HepG2 (cell line): ENCODE measurements around the gene CSRNP3. TPM values are rescaled to one million over a fixed set of nuclear protein-coding genes. Genes with fewer than 3 reads are reported as not detected.

ENCODE experiments used
- ATAC-seq: fragments of 200-7000 bp; cut with Tn5 transposase; 3 replicates; pipeline ENCODE4 v1.9.1; 2020; ENCODE audit warnings: mild to moderate bottlenecking, moderate library complexity
- BruUV-seq: library from RNA; stranded (reverse); fragments of 400-500 nt; replicated peaks from 2 replicates; lab custom pipeline; 2021; lab: Mats Ljungman, UMichigan
- CTCF ChIA-PET: fragments of 300-600 bp; formaldehyde crosslinking; extraction: SDS; loops from one replicate; lab custom pipeline; 2021; ENCODE audit warnings: low total read pairs, inconsistent platforms, low intra/inter-chr PET ratio; lab: Yijun Ruan, JAX
- POLR2A ChIA-PET: fragments of 350-600 bp; sonication (Branson Sonifier 250); formaldehyde crosslinking; loops from one replicate; lab custom pipeline; 2020; ENCODE audit warnings: antibody characterized with exemption, inconsistent platforms; lab: Yijun Ruan, JAX
- DNase-seq: peaks from one replicate; pipeline ENCODE4 v3.0.0-alpha.2; 2015; ENCODE audit warnings: low spot score
- FAIRE-seq: peaks from 3 replicates; lab custom pipeline; 2011; peaks lifted over from hg19 to GRCh38; lab: Jason Lieb, UNC
- H2AFZ ChIP-seq: one replicate; pipeline ENCODE4 v1.6.1; 2011; ENCODE audit warnings: low read length, inconsistent platforms
- H3K27ac ChIP-seq: fragments of 300-600 bp; 3 replicates; pipeline ENCODE4 v1.8.0; 2011; ENCODE audit warnings: mixed run types, mild to moderate bottlenecking, mixed read lengths, low read length, inconsistent platforms; ENCODE audit not compliant: insufficient read depth; ENCODE audit errors: extremely low read length
- H3K27me3 ChIP-seq, 2 experiments: fragments of 200-600 bp in 1 of 2; 2 replicates in 1 of 2; 3 replicates in 1 of 2; pipeline versions ENCODE4 v1.6.0 to v1.8.0; 2011; ENCODE audit warnings: low read length in 2 of 2, mild to moderate bottlenecking in 2 of 2, moderate library complexity in 2 of 2, inconsistent platforms in 1 of 2; ENCODE audit not compliant: insufficient read depth in 2 of 2, control insufficient read depth in 1 of 2
- H3K36me3 ChIP-seq, 2 experiments: fragments of 200-600 bp in 1 of 2; replicated peaks in 1 of 2; 2 replicates in 1 of 2; 3 replicates in 1 of 2; pipeline versions ENCODE4 v1.5.1 to v1.8.0; 2011; ENCODE audit warnings: low read length in 2 of 2, inconsistent platforms in 1 of 2; ENCODE audit not compliant: insufficient read depth in 2 of 2, control insufficient read depth in 1 of 2
- H3K4me1 ChIP-seq: 2 replicates; pipeline ENCODE4 v1.5.1; 2012; ENCODE audit warnings: low read length, inconsistent platforms; ENCODE audit not compliant: insufficient read depth
- H3K4me2 ChIP-seq: 2 replicates; pipeline ENCODE4 v1.6.0; 2011; ENCODE audit warnings: low read depth, low read length, inconsistent platforms
- H3K4me3 ChIP-seq, 3 experiments: fragments of 200-600 bp in 1 of 3; sonication (generic), shearing (Covaris generic) in 1 of 3; replicated peaks in 1 of 3; 2 replicates each; pipeline ENCODE4 v1.5.1; 2011 to 2016; ENCODE audit warnings: low read length in 3 of 3, inconsistent platforms in 2 of 3, low read depth in 2 of 3, mild to moderate bottlenecking in 2 of 3, control low read depth in 1 of 3, mixed read lengths in 1 of 3; ENCODE audit not compliant: insufficient read depth in 1 of 3
- H3K79me2 ChIP-seq: one replicate; pipeline ENCODE4 v1.6.1; 2011; ENCODE audit warnings: low read length, inconsistent platforms; ENCODE audit not compliant: insufficient read depth
- H3K9ac ChIP-seq: 2 replicates; pipeline ENCODE4 v1.6.0; 2011; ENCODE audit warnings: mild to moderate bottlenecking, low read depth, low read length, inconsistent platforms; ENCODE audit not compliant: insufficient read depth
- H3K9me3 ChIP-seq: 2 replicates; pipeline ENCODE4 v1.5.1; 2012; ENCODE audit warnings: mild to moderate bottlenecking, low read length
- H4K20me1 ChIP-seq: 2 replicates; pipeline ENCODE4 v1.6.0; 2011; ENCODE audit warnings: inconsistent platforms, mild to moderate bottlenecking, low read length, moderate library complexity; ENCODE audit not compliant: insufficient read depth
- ADNP ChIP-seq: sonication (generic); formaldehyde crosslinking; IDR thresholded peaks from 2 replicates; pipeline ENCODE4 v1.4.0; 2020; ENCODE audit warnings: missing genetic modification reagents
- ARNTL ChIP-seq: sonication (generic); formaldehyde crosslinking; IDR thresholded peaks from 2 replicates; pipeline ENCODE4 v1.4.0; 2020; ENCODE audit warnings: mild to moderate bottlenecking, missing genetic modification reagents
- CBX5 ChIP-seq: sonication (generic); formaldehyde crosslinking; IDR thresholded peaks from 2 replicates; pipeline ENCODE4 v1.4.0; 2020; ENCODE audit warnings: missing genetic modification reagents, borderline replicate concordance
- ELF1 ChIP-seq: sonication (generic); formaldehyde crosslinking; IDR thresholded peaks from 2 replicates; pipeline ENCODE4 v1.4.0; 2020; ENCODE audit warnings: missing genetic modification reagents
- KDM2A ChIP-seq: sonication (generic); formaldehyde crosslinking; IDR thresholded peaks from 2 replicates; pipeline ENCODE4 v1.4.0; 2020; ENCODE audit warnings: low read depth, missing genetic modification reagents, borderline replicate concordance
- RFX1 ChIP-seq: fragments of 450-650 bp; IDR thresholded peaks from 2 replicates; pipeline ENCODE4 v1.6.1; 2017
- SAFB2 ChIP-seq: sonication (generic); formaldehyde crosslinking; IDR thresholded peaks from 2 replicates; pipeline ENCODE4 v1.5.1; 2020; ENCODE audit warnings: missing genetic modification reagents, low read depth, mild to moderate bottlenecking, borderline replicate concordance
- SALL1 ChIP-seq: sonication (generic); formaldehyde crosslinking; IDR thresholded peaks from 2 replicates; pipeline ENCODE4 v1.8.0; 2022; ENCODE audit warnings: mild to moderate bottlenecking, missing genetic modification reagents
- SRSF4 ChIP-seq: fragments of 200-400 bp; formaldehyde crosslinking; IDR thresholded peaks from one replicate; pipeline ENCODE4 v1.6.1; 2018; ENCODE audit warnings: mild to moderate bottlenecking, low read depth, low read length, moderate library complexity; ENCODE audit not compliant: poor library complexity, severe bottlenecking
- ZNF136 ChIP-seq: sonication (generic); formaldehyde crosslinking; IDR thresholded peaks from 2 replicates; pipeline ENCODE4 v1.8.1; 2022; ENCODE audit warnings: low read depth, mild to moderate bottlenecking, moderate library complexity, missing genetic modification reagents
- ZNF263 ChIP-seq: sonication (generic); formaldehyde crosslinking; IDR thresholded peaks from 2 replicates; pipeline ENCODE4 v1.4.0; 2020; ENCODE audit warnings: missing genetic modification reagents
- ZNF335 ChIP-seq: sonication (generic); formaldehyde crosslinking; IDR thresholded peaks from 2 replicates; pipeline ENCODE4 v1.4.0; 2020; ENCODE audit warnings: missing genetic modification reagents
- ZNF484 ChIP-seq: sonication (generic); formaldehyde crosslinking; IDR thresholded peaks from 2 replicates; pipeline ENCODE4 v1.5.1; 2020; ENCODE audit warnings: mild to moderate bottlenecking, low read depth, missing genetic modification reagents, borderline replicate concordance
- ZNF510 ChIP-seq: sonication (generic); formaldehyde crosslinking; IDR thresholded peaks from 2 replicates; pipeline ENCODE4 v1.4.0; 2020; ENCODE audit warnings: low read depth, mild to moderate bottlenecking, missing genetic modification reagents
- WGBS: methylation state at CpG from one replicate; pipeline ENCODE4 v1.1.6; 2017; ENCODE audit warnings: low lambda C conversion rate; 5-methylcytosine and 5-hydroxymethylcytosine counted together
- in situ Hi-C: cut with HindIII; loops from 2 replicates; pipeline ENCODE4 v1.10.0; 2017; ENCODE audit warnings: low pct_unique_long_range_greater_than_20kb; ENCODE audit not compliant: extremely low pct_ligation_motif_present
- intact Hi-C: fragments of 100-400 bp; cut with micrococcal nuclease; formaldehyde crosslinking; loops from one replicate; pipeline ENCODE4 v1.10.0; 2022; ENCODE audit not compliant: unreplicated experiment
- polyA plus RNA-seq, 8 experiments: library from polyadenylated mRNA; depleted of rRNA in 3 of 8; stranded (reverse) in 7 of 8; unstranded in 1 of 8; fragments of >200 nt; fragmentation: Illumina TruSeq in 4 of 8; extraction: Trizol in 4 of 8; gene quantifications; 2 replicates each; pipeline versions ENCODE4 v1.2.1 to v1.2.3, GENCODE V29; 2011 to 2016; ENCODE audit warnings: low read depth in 4 of 8, missing spikeins in 1 of 8, mixed read lengths in 1 of 8; ENCODE audit not compliant: insufficient read depth in 1 of 8
- total RNA-seq, 5 experiments: library from RNA; depleted of rRNA; stranded (reverse); fragments of >200 nt; fragmentation: Illumina TruSeq; extraction: Trizol; gene quantifications; 2 replicates each; pipeline ENCODE4 v1.2.3, GENCODE V29; 2016; ENCODE audit warnings: low read depth in 1 of 5
- TF ChIP-seq, protein P1 (sequence below): sonication (generic); formaldehyde crosslinking; IDR thresholded peaks from 2 replicates; pipeline ENCODE4 v1.4.0; 2020; ENCODE audit warnings: missing genetic modification reagents

CSRNP3 gene
- total and polyA plus RNA-seq, 2 of the 13 experiments (the other 11 are each of a cell fraction or from before 2014, with no cell fraction given) = not detected

DNA sequence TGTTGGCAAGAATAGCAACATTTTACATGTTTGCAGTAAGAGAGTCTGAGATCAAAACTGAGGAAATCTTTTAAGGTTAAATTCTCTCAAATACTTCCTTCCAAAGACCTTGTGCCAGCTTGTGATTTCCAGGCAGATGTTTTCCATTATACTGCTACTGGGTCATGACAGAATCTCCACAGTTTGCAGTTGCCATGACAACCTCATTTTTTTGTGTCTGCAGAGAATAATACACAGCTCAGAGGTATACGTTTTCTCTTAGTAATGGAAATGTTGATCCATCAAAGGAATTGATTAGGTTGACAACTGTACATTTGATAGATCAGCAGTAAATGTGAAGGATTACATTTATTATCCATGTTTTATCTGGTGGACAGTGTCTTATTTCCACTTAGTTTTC lies 29.1 kb upstream of the CSRNP3 start (continued):
- TF ChIP-seq ADNP = no peak
- TF ChIP-seq RFX1 = peak; percentile 45; the same call in 1 of the 2 replicates
- no peak for TF ChIP-seq ZNF263
- no peak for TF ChIP-seq ARNTL (CRISPR knock-in tag)
- no peak for TF ChIP-seq CBX5 (CRISPR knock-in tag)
- no peak for TF ChIP-seq ELF1
- TF ChIP-seq, all 625 proteins: peak for 2

- Histone ChIP-seq H3K79me2 (no peaks in the 10 kb centered on the region), H3K4me1 (no peaks in the 10 kb centered on the region), H4K20me1 (no peaks in the 10 kb centered on the region), H3K9ac (no peak overlapping the region), H3K9me3 (no peaks in the 10 kb centered on the region), H2AFZ (no peak overlapping the region), H3K36me3 (no peaks in the 10 kb centered on the region), H3K27ac (no peak overlapping the region), H3K4me3 (no peak overlapping the region), H3K27me3 (no peaks in the 10 kb centered on the region)
- no peak for DNase-seq
- no TSS peak for BruUV-seq
- no peak for FAIRE-seq
- in situ Hi-C loops (no loop called here), intact Hi-C loops (no loop called here)
- ChIA-PET POLR2A (no interaction called here), CTCF (no interaction called here)
- 3% methylated on average over 1 of the region's 1 CpG for WGBS
- TF ChIP-seq SALL1 (CRISPR knock-in tag) (no peak), ZNF335 (CRISPR knock-in tag) (no peak), SAFB2 (CRISPR knock-in tag) (no peak), KDM2A (no peak), ZNF484 (CRISPR knock-in tag) (no peak), ZNF510 (CRISPR knock-in tag) (no peak), SRSF4 (no peak), ZNF136 (no peak)
- TF ChIP-seq, protein P1, sequence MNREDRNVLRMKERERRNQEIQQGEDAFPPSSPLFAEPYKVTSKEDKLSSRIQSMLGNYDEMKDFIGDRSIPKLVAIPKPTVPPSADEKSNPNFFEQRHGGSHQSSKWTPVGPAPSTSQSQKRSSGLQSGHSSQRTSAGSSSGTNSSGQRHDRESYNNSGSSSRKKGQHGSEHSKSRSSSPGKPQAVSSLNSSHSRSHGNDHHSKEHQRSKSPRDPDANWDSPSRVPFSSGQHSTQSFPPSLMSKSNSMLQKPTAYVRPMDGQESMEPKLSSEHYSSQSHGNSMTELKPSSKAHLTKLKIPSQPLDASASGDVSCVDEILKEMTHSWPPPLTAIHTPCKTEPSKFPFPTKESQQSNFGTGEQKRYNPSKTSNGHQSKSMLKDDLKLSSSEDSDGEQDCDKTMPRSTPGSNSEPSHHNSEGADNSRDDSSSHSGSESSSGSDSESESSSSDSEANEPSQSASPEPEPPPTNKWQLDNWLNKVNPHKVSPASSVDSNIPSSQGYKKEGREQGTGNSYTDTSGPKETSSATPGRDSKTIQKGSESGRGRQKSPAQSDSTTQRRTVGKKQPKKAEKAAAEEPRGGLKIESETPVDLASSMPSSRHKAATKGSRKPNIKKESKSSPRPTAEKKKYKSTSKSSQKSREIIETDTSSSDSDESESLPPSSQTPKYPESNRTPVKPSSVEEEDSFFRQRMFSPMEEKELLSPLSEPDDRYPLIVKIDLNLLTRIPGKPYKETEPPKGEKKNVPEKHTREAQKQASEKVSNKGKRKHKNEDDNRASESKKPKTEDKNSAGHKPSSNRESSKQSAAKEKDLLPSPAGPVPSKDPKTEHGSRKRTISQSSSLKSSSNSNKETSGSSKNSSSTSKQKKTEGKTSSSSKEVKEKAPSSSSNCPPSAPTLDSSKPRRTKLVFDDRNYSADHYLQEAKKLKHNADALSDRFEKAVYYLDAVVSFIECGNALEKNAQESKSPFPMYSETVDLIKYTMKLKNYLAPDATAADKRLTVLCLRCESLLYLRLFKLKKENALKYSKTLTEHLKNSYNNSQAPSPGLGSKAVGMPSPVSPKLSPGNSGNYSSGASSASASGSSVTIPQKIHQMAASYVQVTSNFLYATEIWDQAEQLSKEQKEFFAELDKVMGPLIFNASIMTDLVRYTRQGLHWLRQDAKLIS = no peak
- TF ChIP-seq, all 625 proteins: peak for 0
- H3K4me2 ChIP-seq = no peak overlapping the region
- no peak for ATAC-seq
Observed at GRCh38 chr2:165443511-165443910, 26.0 kb upstream of the CSRNP3 start.
